Ishikawa (cell line): ENCODE measurements around the gene KCNB1.

Source experiments
- EGR1 ChIP-seq: IDR thresholded peaks from 2 replicates; pipeline ENCODE4 v1.6.1; 2012
- EP300 ChIP-seq: IDR thresholded peaks from 2 replicates; pipeline ENCODE4 v1.6.1; 2012; ENCODE audit warnings: borderline replicate concordance
- FOXM1 ChIP-seq: IDR thresholded peaks from 2 replicates; pipeline ENCODE4 v1.6.1; 2012; ENCODE audit warnings: low read depth, borderline replicate concordance
- RAD21 ChIP-seq: IDR thresholded peaks from 2 replicates; pipeline ENCODE4 v1.6.1; 2012; ENCODE audit warnings: low read depth
- REST ChIP-seq: IDR thresholded peaks from 2 replicates; pipeline ENCODE4 v1.6.1; 2012; ENCODE audit warnings: low read depth, mild to moderate bottlenecking
- TAF1 ChIP-seq: IDR thresholded peaks from 2 replicates; pipeline ENCODE4 v1.6.1; 2012; ENCODE audit warnings: low read depth, mild to moderate bottlenecking
- TCF12 ChIP-seq: IDR thresholded peaks from 2 replicates; pipeline ENCODE4 v1.6.1; 2012; ENCODE audit warnings: low read depth
- YY1 ChIP-seq: IDR thresholded peaks from 2 replicates; pipeline ENCODE4 v1.6.1; 2012; ENCODE audit warnings: low read depth

- TF ChIP-seq RAD21 (no peak), REST (no peak), YY1 (no peak), EP300 (no peak), TAF1 (no peak), TCF12 (no peak), FOXM1 (no peak), EGR1 (no peak)
Observed at GRCh38 chr20:49335476-49335875, 147.0 kb downstream of the KCNB1 start.
